HG03565 (cell line): ENCODE results near the gene IP6K1.
"Not testable (repeated sequence)": the region's sequence is repeated elsewhere in the genome, so short reads cannot be mapped to it uniquely, and the experiment has no call there.

Source experiments
- ATAC-seq: cut with Tn5 transposase; IDR thresholded peaks from one replicate; pipeline ENCODE4 v1.9.1; 2021; ENCODE audit warnings: mild to moderate bottlenecking, moderate library complexity; ENCODE audit not compliant: unreplicated experiment

Gene IP6K1

GRCh38 chr3:49794926-49795905 lies 8.9 kb upstream of the IP6K1 start:
- ATAC-seq: no peak

- ATAC-seq: no peak
These were observed 8.1 kb upstream of the IP6K1 start for GRCh38 chr3:49794431-49794830.

- ATAC-seq: no peak
These were observed 7.2 kb upstream of the IP6K1 start for GRCh38 chr3:49793486-49794085.

- ATAC-seq: no peak
These were observed 6.2 kb upstream of the IP6K1 start for GRCh38 chr3:49792371-49793150.

- ATAC-seq: no peak
These were observed 5.2 kb upstream of the IP6K1 start for GRCh38 chr3:49791571-49791970.

GRCh38 chr3:49790626-49791411 lies 4.5 kb upstream of the IP6K1 start:
- ATAC-seq: no peak

GRCh38 chr3:49788056-49788455 lies 1.7 kb upstream of the IP6K1 start:
- no peak for ATAC-seq

- ATAC-seq: no peak
These were observed 1.2 kb upstream of the IP6K1 start for GRCh38 chr3:49787536-49787935.

- ATAC-seq: no peak
These were observed 781 bp upstream of the IP6K1 start for GRCh38 chr3:49787182-49787464.

GRCh38 chr3:49785565-49786356 lies 581 bp downstream of the IP6K1 start:
- ATAC-seq: peak; percentile 24

- ATAC-seq: not testable (repeated sequence)
These were observed 4.1 kb downstream of the IP6K1 start for GRCh38 chr3:49782277-49782676.

- ATAC-seq: no peak
These were observed 4.7 kb downstream of the IP6K1 start for GRCh38 chr3:49781415-49782199.

- not testable (repeated sequence) for ATAC-seq
These were observed 5.4 kb downstream of the IP6K1 start for GRCh38 chr3:49780975-49781365.

GRCh38 chr3:49780080-49780974 lies 6.0 kb downstream of the IP6K1 start:
- ATAC-seq: no peak

- ATAC-seq: no peak
These were observed 6.8 kb downstream of the IP6K1 start for GRCh38 chr3:49779358-49780079.

- not testable (repeated sequence) for ATAC-seq
These were observed 10.2 kb downstream of the IP6K1 start for GRCh38 chr3:49776101-49776500.

- no peak for ATAC-seq
These were observed 10.8 kb downstream of the IP6K1 start for GRCh38 chr3:49775538-49775937.

GRCh38 chr3:49772703-49773102 lies 13.6 kb downstream of the IP6K1 start:
- no peak for ATAC-seq
